ENCODE data around the gene DMWD.
"Not testable (repeated sequence)": the region's sequence is repeated elsewhere in the genome, so short reads cannot be mapped to it uniquely, and the experiment has no call there.

The DMWD gene

GRCh38 chr19:45815481-45816216 lies 23.0 kb upstream of the DMWD start:
- DNase-seq = no peak

- DNase-seq = no peak
Measured at GRCh38 chr19:45814851-45815480, 22.3 kb upstream of the DMWD start, which contains the start of gene RSPH6A. RSPH6A (minus strand) TSS chr19:45815308; CDS start chr19:45815176, 132 bp downstream.

GRCh38 chr19:45814166-45814780 lies 21.6 kb upstream of the DMWD start:
- DNase-seq = peak; percentile 59

- DNase-seq = no peak
Measured at GRCh38 chr19:45812297-45812696, 19.7 kb upstream of the DMWD start.

- DNase-seq = no peak
Measured at GRCh38 chr19:45809643-45810159, 17.1 kb upstream of the DMWD start.

- DNase-seq = no peak
Measured at GRCh38 chr19:45805719-45806118, 13.1 kb upstream of the DMWD start.

GRCh38 chr19:45804959-45805230 lies 12.2 kb upstream of the DMWD start:
- no peak for DNase-seq

- no peak for DNase-seq
Measured at GRCh38 chr19:45804140-45804958, 11.7 kb upstream of the DMWD start.

GRCh38 chr19:45801603-45802175 lies 9.0 kb upstream of the DMWD start:
- DNase-seq = no peak

GRCh38 chr19:45800070-45800553 lies 7.5 kb upstream of the DMWD start:
- no peak for DNase-seq

- DNase-seq = not testable (repeated sequence)
Measured at GRCh38 chr19:45799541-45799940, 6.9 kb upstream of the DMWD start.

- peak; percentile 87 for DNase-seq
Measured at GRCh38 chr19:45798995-45799517, 6.4 kb upstream of the DMWD start.

- no peak for DNase-seq
Measured at GRCh38 chr19:45794627-45795026, 2.0 kb upstream of the DMWD start.

- no peak for DNase-seq
Measured at GRCh38 chr19:45793876-45794275, 1.2 kb upstream of the DMWD start.

- no peak for DNase-seq
Measured at GRCh38 chr19:45793178-45793564, 526 bp upstream of the DMWD start.

- DNase-seq = peak; percentile 71
Measured at GRCh38 chr19:45791744-45792469, 738 bp downstream of the DMWD start.

GRCh38 chr19:45790942-45791341 lies 1.7 kb downstream of the DMWD start:
- DNase-seq = peak; percentile 70

GRCh38 chr19:45789035-45789786 lies 3.4 kb downstream of the DMWD start:
- no peak for DNase-seq

- no peak for DNase-seq
Measured at GRCh38 chr19:45786533-45786894, 6.1 kb downstream of the DMWD start.

GRCh38 chr19:45785781-45786532 lies 6.7 kb downstream of the DMWD start:
- no peak for DNase-seq

Measured in activated CD8-positive, alpha-beta memory T cell treated with anti-CD3 and anti-CD28 coated beads for 24 hours (primary cell).